Renal cortical epithelial cell (primary cell): Measurements from ENCODE around the gene GOT2. TPM values are rescaled to one million over a fixed set of nuclear protein-coding genes. Genes with fewer than 3 reads are reported as not detected.
A peak's percentile ranks its signal among the peaks of the same experiment; 100 is the strongest.
"Not testable (repeated sequence)": the region's sequence is repeated elsewhere in the genome, so short reads cannot be mapped to it uniquely, and the experiment has no call there.

Experiments used
- DNase-seq: peaks from one replicate; pipeline ENCODE4 v3.0.0-alpha.2; 2011; ENCODE audit warnings: low read depth
- total RNA-seq: library from RNA; depleted of rRNA; stranded (reverse); fragments of >200 nt; gene quantifications from 2 replicates; pipeline ENCODE4 v1.2.3, GENCODE V29; 2014

GOT2 gene
- total RNA-seq, 1 donor from 2014 or later, result 108 TPM

DNA sequence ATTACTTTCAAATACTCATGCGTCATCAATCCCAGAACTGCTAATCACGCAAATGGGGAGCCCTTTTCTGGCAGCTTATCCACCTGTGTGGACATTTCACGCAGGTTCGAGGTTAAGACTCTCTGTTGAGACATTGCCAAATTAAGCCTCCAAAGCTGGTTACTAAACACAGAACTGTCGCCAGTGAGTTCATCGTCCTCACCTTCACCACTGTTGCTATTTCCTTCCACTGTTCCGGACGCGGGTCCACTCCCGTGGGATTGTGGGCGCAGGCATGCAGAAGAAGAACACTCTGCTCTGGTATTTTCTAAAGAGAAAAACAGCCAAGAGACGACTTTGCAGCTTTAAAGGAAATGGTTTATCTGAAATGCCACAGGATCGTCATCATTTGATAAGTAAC lies 16.1 kb downstream of the GOT2 start:
- DNase-seq, result no peak

DNA sequence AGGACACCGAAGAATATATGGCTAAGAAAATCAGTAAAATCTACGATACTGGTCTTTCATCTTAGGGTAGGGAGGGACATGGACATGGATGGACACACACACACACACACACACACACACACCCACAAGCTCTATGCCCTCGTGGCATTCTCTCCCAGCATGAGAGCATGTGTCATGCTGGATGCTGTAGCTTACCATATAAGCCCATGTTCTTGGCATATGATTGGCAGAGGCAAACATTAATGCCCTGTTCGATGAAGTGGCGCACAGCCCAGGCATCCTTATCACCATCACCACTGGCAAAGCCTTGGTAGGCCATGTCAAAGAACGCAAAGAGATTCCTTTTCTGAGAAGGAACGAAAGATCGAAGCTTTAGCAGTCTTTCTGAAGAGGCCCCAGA lies 17.6 kb downstream of the GOT2 start:
- DNase-seq, result no peak

DNA sequence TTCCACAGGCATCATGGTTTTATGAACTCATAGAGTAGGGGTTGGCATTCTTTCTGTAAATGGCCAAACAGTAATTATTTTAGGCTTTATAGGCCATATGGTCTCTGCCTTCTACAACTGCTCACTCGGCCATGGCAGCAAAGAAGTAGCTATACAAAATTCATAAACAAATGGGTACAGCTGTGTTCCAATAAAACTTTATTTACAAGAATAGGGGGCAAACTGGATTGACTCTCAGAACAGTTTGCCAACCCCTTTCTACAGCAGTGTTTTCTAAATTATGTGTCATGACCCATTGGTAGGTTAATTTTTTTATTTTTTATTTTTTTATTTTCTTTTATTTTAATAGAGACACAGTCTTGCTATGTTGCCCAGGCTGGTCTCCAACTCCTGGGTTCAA lies 20.4 kb downstream of the GOT2 start:
- no peak for DNase-seq

DNA sequence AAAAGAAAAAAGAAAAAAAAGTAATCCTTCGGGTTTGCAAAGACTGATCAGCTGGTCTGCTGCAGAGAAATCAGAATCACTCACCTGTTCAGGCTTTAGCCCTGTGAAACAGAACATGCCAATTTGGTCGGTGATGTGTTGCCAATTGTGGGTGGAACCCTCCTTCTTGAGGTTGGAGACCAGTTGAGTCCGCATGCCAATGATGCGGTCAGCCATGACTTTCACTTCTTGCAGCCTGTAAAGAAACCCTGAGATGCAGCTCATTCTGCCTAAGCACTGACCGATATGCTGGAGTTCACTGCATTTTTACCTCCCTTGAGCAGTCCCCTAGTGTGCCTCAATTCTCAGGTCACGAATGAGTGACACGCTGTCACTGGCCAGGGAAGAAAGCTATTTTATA lies 24.8 kb downstream of the GOT2 start:
- DNase-seq, result peak; percentile 91

DNA sequence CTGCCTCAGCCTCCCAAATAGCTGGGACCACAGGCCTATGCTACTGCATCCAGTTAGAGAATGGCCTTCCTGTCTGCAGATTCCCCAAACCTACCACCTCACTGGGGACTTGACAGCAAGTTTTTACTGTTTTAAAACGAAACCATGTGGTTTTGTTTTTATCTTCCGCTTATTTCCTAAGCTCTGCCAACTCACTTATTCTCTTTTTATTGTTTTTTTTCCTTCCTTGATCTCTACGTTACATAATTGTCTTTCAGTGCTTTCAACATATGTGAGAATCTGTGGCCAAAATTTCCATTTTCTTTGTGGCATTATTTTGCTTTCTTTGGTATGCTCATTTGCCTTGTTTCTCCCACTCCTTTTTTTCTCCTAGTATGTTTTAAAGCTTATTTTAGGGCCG lies 35.0 kb downstream of the GOT2 start:
- no peak for DNase-seq

DNA sequence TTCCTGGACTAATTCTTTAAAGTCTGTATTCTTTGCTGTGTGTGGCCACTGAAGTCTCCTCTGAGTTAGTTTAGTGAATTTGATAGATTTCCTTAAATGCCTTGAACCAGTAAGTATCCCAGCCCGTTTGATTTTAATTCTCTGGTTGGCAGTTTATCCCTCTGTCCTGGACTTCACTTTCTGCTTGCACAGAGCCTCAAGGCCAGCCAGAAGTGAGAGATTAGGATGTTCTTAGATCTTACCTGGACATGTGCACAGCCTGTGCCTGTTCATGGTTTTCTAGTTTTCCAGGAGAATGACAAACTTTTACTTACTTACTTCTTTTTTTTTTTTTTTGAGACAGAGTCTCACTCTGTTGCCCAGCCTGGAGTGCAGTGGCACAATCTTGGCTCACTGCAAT lies 38.7 kb downstream of the GOT2 start:
- no peak for DNase-seq

DNA sequence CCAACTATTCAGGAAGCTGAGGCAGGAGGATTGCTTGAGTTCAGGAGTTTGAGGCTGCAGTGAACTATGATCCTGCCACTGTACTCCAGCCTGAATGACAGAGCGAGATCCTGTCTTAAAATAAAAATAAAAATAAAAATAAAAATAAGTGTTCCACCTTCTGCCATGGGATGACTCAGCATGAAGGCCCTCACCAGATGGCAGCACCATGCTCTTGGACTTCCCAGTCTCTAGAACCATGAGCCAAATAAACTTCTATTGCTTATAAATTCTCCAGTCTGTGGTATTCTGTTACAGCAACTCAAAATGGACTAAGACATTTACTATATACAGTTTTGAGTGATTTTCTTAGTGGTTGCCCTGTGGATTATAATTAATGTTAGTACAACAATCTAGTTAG lies 41.7 kb downstream of the GOT2 start:
- DNase-seq, result no peak

DNA sequence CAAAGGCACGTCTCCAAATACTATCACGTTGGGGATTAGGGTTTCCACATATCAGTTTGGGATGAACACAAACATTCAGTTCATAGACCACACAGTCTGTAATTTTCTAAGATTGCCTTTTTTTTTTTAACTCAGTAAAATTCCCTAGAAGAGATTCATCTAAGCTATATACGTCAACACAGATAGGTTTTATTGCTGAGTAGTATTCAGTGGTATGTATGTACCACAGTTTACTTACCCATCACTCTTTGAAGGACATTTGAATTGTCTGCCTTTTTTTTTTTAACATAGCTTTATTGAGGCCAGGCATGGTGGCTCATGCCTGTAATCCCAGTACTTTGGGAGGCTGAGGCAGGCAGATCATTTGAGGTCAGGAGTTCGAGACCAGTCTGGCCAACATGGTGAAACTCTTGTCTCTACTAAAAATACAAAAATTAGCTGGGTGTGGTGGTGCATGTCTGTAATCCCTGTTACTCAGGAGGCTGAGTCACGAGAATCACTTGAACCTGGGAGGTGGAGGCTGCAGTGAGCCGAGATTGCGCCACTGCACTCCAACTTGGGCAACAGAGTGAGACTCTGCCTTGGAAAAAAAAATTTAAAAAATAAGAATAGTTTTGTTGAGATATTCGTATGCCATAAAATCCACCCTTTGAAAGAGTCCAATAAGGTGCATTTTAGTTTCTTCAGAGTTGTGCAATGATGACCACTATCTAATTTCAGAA lies 47.0 kb downstream of the GOT2 start:
- not testable (repeated sequence) for DNase-seq

DNA sequence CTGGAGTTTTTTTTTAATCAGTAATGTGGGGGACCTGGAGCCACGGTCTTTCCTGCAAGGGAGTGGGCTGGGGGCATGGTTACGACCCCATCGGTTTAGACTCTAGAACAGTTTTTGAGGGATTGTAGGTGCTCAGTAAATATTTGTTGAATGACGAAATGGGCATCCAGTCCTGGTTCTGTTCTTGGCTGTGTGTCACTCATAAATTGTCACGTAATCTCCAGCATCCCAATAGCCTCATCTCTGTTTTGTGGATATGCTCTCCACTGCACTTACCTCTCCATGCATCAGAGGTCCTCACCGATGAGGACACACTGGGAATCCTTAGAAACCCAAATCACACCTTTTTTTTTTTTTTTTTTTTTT lies 49.0 kb downstream of the GOT2 start:
- no peak for DNase-seq

DNA sequence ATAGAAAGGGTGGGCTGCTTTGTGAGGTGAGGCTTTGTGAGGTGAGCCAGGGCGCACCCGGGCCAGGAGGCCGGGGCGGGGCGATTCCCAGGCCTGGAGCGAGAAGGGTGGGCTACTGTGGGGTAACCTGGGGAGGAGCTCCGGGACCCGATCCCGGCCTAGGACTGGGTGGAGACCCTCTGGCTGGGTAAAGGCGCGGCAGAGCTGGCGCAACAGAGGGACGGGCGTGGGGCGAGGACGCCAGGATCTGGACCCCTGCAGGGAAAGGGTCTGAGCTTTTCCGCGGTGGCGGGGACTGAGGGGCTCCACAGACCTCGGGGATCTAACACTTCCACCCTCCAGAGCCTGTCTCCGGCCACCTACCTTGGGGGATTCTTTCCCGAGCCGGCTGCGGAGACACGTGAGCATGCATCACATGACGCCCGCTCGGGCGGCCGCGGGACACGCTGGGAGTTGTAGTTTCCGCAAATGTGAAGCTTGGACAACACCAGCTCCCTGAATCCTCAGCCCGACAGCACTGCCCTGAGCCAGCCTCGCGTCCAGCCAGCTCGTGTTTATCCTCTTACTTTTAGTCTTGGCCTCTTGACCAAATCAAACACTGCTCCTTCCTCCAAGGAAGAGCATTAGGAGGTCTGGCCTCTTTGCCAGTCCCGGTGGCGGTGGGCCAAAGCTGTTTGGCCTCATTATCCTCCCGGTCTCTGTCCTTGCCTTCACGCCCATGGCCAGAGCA lies 49.6 kb downstream of the GOT2 start, which contains the start of gene SLC38A7:
SLC38A7 (minus strand) TSS at position 417 of the 730 bp plus-strand sequence. CDS start 4,644 bp downstream, outside the sequence.
- peak; percentile 66 for DNase-seq

DNA sequence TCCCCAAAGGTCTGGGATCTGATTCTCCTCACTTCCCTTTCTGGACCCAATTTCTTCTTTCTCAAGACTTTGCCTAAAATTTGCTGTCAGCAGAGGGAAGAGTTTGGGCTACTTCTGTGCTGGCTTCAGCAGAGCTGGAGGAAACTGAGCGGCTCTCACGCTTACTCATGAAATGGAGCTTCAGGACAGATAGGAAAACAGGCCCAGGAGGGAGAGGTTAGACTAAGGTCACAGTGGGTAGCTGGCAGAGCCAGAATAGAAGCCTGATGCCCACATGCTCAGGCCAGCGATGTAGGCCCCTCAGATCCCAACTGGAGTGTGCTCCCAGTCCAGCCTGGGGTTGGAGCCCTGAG lies 50.1 kb downstream of the GOT2 start:
- peak; percentile 16 for DNase-seq

DNA sequence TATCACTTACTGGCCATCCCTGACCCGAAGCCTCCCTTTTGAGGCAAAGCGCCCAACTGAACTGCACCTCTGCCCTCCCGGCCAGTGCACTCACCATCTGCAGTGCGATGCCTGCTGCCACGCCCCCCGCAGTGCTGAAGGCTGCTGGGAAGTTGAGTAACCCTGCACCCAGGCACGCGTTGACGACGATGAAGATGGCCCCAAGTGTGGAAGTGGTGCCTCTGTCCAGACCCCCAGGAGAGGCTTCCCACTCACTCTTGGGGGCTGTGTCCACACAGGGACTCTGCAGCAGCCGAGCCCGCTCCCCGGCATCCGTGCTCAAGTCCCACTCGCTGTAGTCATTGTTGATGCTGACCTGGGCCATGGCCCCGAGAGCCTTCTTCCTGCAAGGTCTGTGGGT lies 54.4 kb downstream of the GOT2 start:
- no peak for DNase-seq

DNA sequence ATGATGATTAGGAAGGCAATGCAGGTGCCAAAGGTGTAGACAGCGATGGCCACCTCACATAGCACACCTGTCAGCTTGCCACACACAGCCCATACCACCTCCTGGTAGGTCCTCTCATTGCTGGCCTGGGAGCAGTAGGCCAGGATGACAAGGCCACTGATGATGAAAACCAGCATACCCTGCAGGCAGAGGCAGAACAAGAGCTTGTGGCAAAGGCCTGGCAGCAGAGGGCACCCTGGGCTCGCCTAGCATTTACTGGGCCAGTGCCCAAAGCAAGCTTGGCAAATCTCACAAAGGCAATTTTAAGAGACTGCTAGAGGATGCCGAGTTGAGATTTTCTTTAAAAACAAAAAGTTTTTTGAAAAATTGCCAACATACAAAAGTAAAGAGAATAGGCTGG lies 55.4 kb downstream of the GOT2 start:
- DNase-seq, result peak; percentile 43

DNA sequence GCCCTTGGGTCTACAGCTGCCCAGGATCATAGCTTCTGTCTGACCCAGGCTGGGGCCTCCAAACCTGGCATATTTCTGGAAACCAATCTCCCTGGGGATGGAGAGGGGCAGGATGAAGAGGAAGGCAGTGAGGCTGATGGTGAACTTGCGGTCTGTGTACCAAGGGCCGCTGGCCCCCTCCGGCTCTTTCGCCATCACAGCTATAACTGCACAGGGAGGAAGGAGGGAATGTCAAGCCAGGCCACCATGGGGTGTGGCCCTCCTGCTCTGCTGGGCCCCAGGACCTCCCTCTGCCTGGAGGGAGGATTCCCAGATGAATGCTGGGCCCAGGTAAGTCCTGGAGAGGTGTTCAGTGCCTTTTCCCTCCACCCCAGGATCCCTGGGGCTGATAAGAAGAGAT lies 55.8 kb downstream of the GOT2 start:
- no peak for DNase-seq

DNA sequence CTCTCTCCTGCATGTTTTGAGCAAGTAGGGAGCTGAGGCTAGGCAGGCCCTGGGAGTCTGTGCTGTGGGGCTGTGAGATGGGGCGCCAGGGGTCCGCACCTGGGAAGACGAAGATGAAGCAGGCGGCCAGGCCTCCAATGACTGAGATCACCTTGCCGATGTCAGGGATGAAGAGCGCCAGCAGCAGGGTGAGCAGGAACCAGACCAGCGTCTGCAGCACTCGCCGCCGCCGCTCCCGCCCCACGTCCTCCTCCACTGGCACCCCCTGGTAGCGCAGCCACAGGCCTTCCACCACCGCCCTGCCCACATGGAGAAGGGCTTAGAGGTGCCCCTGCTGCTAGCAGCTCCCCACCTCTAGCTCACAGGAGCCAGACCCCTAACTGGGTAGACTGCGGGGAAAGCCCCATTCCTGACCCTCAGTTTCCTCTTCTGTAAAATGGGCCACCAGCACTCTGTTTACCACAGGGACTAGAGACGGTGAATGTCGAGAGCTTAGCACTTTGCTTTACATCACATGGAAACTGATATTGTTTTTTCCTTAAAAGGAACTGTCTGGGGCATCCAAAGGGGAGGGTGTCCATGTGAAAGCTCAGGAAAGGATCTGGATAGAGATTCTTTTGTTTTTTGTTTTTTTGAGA lies 63.1 kb downstream of the GOT2 start:
- no peak for DNase-seq

DNA sequence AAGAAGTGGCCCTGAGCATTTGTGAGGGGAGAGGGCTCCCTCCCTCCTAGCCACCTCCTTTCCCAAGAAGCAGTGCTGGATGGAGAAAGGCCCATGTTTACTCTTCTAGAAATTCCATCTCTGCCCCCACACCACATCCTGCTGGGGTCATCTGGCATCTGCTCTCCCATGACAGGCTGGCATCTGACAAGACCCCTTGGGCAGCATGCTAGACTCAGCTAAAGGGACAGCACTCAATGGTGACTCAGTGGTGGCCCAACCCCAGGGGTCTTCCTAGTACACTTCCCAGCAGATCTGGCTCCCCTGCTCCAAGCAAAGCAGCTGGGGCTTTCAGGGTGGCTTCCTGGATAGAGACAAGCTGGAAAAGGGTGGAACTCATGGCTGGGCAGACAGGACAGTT lies 63.9 kb downstream of the GOT2 start:
- DNase-seq, result no peak

DNA sequence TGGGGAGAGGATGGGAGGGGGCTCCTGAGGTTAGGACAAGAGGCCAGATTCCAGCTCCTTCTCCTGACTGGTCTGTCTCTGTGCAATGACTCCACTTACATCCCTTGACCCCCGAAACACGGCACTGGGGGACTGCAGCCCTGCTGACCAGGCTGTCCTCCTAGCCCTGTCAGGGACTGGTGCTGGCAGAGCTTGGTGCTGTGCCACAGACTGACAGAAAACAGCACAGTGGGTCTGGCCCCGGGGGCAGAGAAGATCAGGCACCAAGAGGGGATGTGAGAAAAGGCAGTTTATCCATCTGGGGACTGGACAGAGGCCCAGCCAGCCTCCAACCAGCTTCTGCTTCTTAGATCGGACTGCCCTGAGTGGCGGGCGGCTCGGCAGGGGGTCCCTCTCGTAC lies 68.9 kb downstream of the GOT2 start:
- no peak for DNase-seq

DNA sequence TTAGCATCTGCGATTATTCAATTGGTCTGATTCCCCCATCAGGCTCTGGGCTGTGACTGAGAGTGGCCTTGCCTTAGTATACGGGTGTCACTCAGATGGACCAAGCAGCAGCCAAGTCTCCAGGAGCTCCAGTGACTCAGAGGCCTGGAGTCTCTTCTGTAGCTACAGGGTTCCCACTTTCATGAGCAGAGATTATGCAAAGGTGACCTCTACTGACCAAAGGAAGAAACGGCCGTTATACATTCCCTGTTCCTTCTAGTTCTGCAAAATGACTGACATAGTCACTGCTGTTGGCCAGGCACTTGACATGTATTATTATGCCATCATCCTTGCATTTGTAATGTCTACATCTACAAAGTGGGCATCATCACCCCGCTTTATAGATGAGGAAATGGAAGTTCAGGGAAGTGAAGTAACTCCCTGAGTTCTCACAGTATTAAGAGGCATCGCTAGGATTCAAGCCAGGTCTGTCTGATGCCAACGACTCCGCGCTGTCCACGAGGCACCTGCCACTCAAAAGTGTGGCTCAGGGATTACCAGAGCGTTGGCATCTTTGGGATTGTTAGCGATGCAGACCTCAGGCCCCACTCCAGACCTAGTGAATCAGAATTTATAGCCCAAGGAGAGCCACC lies 72.8 kb downstream of the GOT2 start:
- DNase-seq, result peak; percentile 87

DNA sequence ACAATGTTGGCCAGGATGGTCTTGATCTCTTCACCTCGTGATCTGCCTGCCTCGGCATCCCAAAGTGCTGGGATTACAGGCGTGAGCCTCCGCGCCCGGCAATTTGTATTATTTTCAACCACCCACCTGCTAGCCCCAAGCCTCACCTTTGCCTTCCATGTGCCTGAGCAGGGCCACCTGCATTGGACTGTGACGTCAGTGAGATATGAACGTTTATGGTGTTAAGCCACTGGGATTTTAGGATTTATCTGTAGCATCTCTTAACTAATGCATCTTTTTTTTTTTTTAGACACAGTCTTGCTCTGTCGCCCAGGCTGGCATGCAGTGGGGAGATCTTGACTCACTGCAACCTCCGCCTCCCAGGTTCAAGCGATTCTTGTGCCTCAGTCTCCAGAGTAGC lies 74.2 kb downstream of the GOT2 start:
- not testable (repeated sequence) for DNase-seq

DNA sequence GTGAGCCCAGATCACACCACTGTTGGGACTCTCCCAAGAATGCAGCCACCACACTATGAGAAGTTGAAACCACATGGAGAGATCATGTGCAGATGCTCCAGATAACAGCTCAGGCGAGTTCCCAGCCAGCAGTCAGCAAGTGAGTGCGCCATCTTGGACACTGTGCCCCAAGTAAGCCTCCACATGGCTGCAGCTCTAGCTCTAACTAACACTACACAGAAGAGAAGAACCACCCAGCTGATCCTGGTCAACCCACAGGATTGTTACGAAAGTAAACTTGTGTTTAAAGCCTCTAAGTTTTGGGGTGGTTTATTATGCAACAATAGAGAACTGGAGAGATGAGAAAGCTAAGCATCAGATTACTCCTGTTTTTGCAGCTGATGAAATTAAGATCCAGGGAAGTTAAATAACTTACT lies 75.3 kb downstream of the GOT2 start:
- DNase-seq, result no peak
